HCT116 (cell line): ENCODE measurements around the gene CDK19. TPM values are rescaled to one million over a fixed set of nuclear protein-coding genes. Genes with fewer than 3 reads are reported as not detected.

Experiments
- ATAC-seq: fragments of 200-7000 bp; cut with Tn5 transposase; 2 replicates; pipeline ENCODE4 v1.9.1; 2020; ENCODE audit warnings: mild to moderate bottlenecking, moderate library complexity
- BruUV-seq: library from RNA; stranded (reverse); fragments of 400-500 nt; replicated peaks from 2 replicates; lab custom pipeline; 2021; lab: Mats Ljungman, UMichigan
- CTCF ChIA-PET: fragments of 300-600 bp; sonication (Branson Sonifier 250); formaldehyde crosslinking; loops from one replicate; lab custom pipeline; 2021; ENCODE audit warnings: antibody characterized with exemption; lab: Charles Lee
- POLR2A ChIA-PET: fragments of 300-600, 350-600 bp; sonication (Branson Sonifier 250); formaldehyde crosslinking; loops from one replicate; lab custom pipeline; 2021; ENCODE audit warnings: antibody characterized with exemption; lab: Charles Lee
- RAD21 ChIA-PET, 2 experiments: fragments of 300-600 bp; sonication (Branson Sonifier 250); formaldehyde crosslinking; loops; one replicate each; lab custom pipeline; 2023; ENCODE audit warnings: low total read pairs in 2 of 2; ENCODE audit not compliant: uncharacterized antibody in 2 of 2, unreplicated experiment in 2 of 2, low non-redundant PET in 1 of 2; lab: Charles Lee
- DNase-seq: peaks from one replicate; pipeline ENCODE4 v3.0.0-alpha.2; 2010; ENCODE audit warnings: low read depth, low spot score
- H2AFZ ChIP-seq: fragments of 200-600 bp; shearing (Covaris generic), sonication (generic); 2 replicates; pipeline ENCODE4 v1.6.1; 2017; ENCODE audit warnings: low read depth, mixed run types, mixed read lengths, antibody characterized with exemption, low read length; ENCODE audit not compliant: poor library complexity, severe bottlenecking
- H3K27ac ChIP-seq: 2 replicates; pipeline ENCODE4 v1.5.1; 2012; ENCODE audit warnings: low read depth, low read length
- H3K27me3 ChIP-seq: fragments of 200-600 bp; sonication (generic); 2 replicates; pipeline ENCODE4 v1.6.1; 2016; ENCODE audit warnings: mixed run types, low read length, mixed read lengths; ENCODE audit not compliant: insufficient read depth
- H3K36me3 ChIP-seq, 2 experiments: fragments of 200-500 bp in 1 of 2; fragments of 200-600 bp in 1 of 2; sonication (Bioruptor generic) in 1 of 2; sonication (generic) in 1 of 2; 2 replicates each; pipeline versions ENCODE4 v1.5.1 to v1.6.1; 2014 to 2016; ENCODE audit warnings: low read length in 2 of 2, inconsistent platforms in 1 of 2, mixed read lengths in 1 of 2, mixed run types in 1 of 2; ENCODE audit not compliant: insufficient read depth in 2 of 2, control insufficient read depth in 1 of 2
- H3K4me1 ChIP-seq, 2 experiments: fragments of 200-600 bp in 1 of 2; sonication (generic) in 1 of 2; 2 replicates each; pipeline versions ENCODE4 v1.5.1 to v1.6.1; 2012 to 2017; ENCODE audit warnings: low read length in 2 of 2, inconsistent platforms in 1 of 2, mild to moderate bottlenecking in 1 of 2, mixed read lengths in 1 of 2, mixed run types in 1 of 2, moderate library complexity in 1 of 2; ENCODE audit not compliant: insufficient read depth in 2 of 2, control insufficient read depth in 1 of 2
- H3K4me2 ChIP-seq: fragments of 200-600 bp; sonication (generic); 2 replicates; pipeline ENCODE4 v1.6.1; 2017; ENCODE audit warnings: mixed run types, low read length, mixed read lengths
- H3K4me3 ChIP-seq, 2 experiments: fragments of 200-600 bp in 1 of 2; sonication (generic) in 1 of 2; replicated peaks in 1 of 2; 2 replicates each; pipeline ENCODE4 v1.5.1; 2011 to 2016; ENCODE audit warnings: low read length in 2 of 2, control low read depth in 1 of 2, low read depth in 1 of 2, mild to moderate bottlenecking in 1 of 2, mixed read lengths in 1 of 2, mixed run types in 1 of 2
- H3K79me2 ChIP-seq: fragments of 200-600 bp; sonication (generic); 2 replicates; pipeline ENCODE4 v1.6.1; 2017; ENCODE audit warnings: mild to moderate bottlenecking, mixed run types, low read length, moderate library complexity, mixed read lengths; ENCODE audit not compliant: insufficient read depth
- H3K9ac ChIP-seq: fragments of 200-600 bp; sonication (generic); 2 replicates; pipeline ENCODE4 v1.6.1; 2016; ENCODE audit warnings: low read length, mixed read lengths
- H3K9me2 ChIP-seq: fragments of 200-600 bp; sonication (generic), shearing (Covaris generic); 2 replicates; pipeline ENCODE4 v1.6.1; 2017; ENCODE audit warnings: mixed run types, mild to moderate bottlenecking, moderate library complexity; ENCODE audit not compliant: insufficient read depth
- H3K9me3 ChIP-seq, 2 experiments: fragments of 200-500 bp in 1 of 2; fragments of 200-600 bp in 1 of 2; sonication (Bioruptor generic) in 1 of 2; sonication (generic) in 1 of 2; 2 replicates each; pipeline ENCODE4 v1.6.1; 2014 to 2017; ENCODE audit warnings: low read length in 2 of 2, mixed read lengths in 2 of 2, inconsistent platforms in 1 of 2, low read depth in 1 of 2, mild to moderate bottlenecking in 1 of 2, mixed run types in 1 of 2, moderate library complexity in 1 of 2; ENCODE audit not compliant: control insufficient read depth in 1 of 2, insufficient read depth in 1 of 2
- H4K20me1 ChIP-seq: fragments of 200-600 bp; sonication (generic), shearing (Covaris generic); 2 replicates; pipeline ENCODE4 v1.6.1; 2017; ENCODE audit warnings: mixed run types, mild to moderate bottlenecking, moderate library complexity; ENCODE audit not compliant: insufficient read depth
- ELF1 ChIP-seq: IDR thresholded peaks from 2 replicates; pipeline ENCODE4 v1.6.1; 2012; ENCODE audit warnings: low read depth, borderline replicate concordance
- EZH2 ChIP-seq: fragments of 200-600 bp; sonication (generic); IDR thresholded peaks from 2 replicates; pipeline ENCODE4 v1.6.1; 2017; ENCODE audit warnings: antibody characterized with exemption, mixed run types
- POLR2A ChIP-seq: IDR thresholded peaks from 2 replicates; pipeline ENCODE4 v1.7.0; 2011; ENCODE audit warnings: borderline replicate concordance; ENCODE audit not compliant: insufficient read depth, insufficient read length; ENCODE audit errors: extremely low read depth
- POLR2AphosphoS5 ChIP-seq: IDR thresholded peaks from 2 replicates; pipeline ENCODE4 v1.6.1; 2011; ENCODE audit warnings: mild to moderate bottlenecking, low read depth, low read length, moderate library complexity
- RAD21 ChIP-seq: IDR thresholded peaks from 2 replicates; pipeline ENCODE4 v1.6.1; 2012; ENCODE audit warnings: low read depth, mild to moderate bottlenecking
- SIN3A ChIP-seq: IDR thresholded peaks from 2 replicates; pipeline ENCODE4 v1.6.1; 2012; ENCODE audit warnings: low read depth
- SP1 ChIP-seq: IDR thresholded peaks from 2 replicates; pipeline ENCODE4 v1.6.1; 2012; ENCODE audit warnings: low read depth
- SRF ChIP-seq: IDR thresholded peaks from 2 replicates; pipeline ENCODE4 v1.6.1; 2012; ENCODE audit warnings: low read depth
- ZFX ChIP-seq: fragments of 450-650 bp; IDR thresholded peaks from 2 replicates; pipeline ENCODE4 v1.6.1; 2017
- ZNF274 ChIP-seq: fragments of 200-500 bp; sonication (Bioruptor generic); IDR thresholded peaks from 2 replicates; pipeline ENCODE4 v1.6.1; 2014; ENCODE audit warnings: mild to moderate bottlenecking, low read depth, low read length, inconsistent platforms
- intact Hi-C: fragments of 100-400 bp; cut with micrococcal nuclease; formaldehyde crosslinking; loops from 2 replicates; pipeline ENCODE4 v1.10.0; 2022
- total RNA-seq: library from RNA; stranded (reverse); gene quantifications from one replicate; pipeline ENCODE4 v1.2.1, GENCODE V29; 2021; ENCODE audit not compliant: unreplicated experiment
- TF ChIP-seq, protein P1 (sequence below): IDR thresholded peaks from 2 replicates; pipeline ENCODE4 v1.6.1; 2011; ENCODE audit warnings: mild to moderate bottlenecking, low read length, moderate library complexity; ENCODE audit not compliant: insufficient replicate concordance; ENCODE audit errors: extremely low read depth
- TF ChIP-seq, protein P2 (sequence below): IDR thresholded peaks from 2 replicates; pipeline ENCODE4 v1.6.1; 2012
- TF ChIP-seq, protein P3 (sequence below): IDR thresholded peaks from 2 replicates; pipeline ENCODE4 v1.6.1; 2012; ENCODE audit warnings: low read depth

The CDK19 gene
- total RNA-seq, 1 experiment from 2014 or later = 20.0 TPM

DNA sequence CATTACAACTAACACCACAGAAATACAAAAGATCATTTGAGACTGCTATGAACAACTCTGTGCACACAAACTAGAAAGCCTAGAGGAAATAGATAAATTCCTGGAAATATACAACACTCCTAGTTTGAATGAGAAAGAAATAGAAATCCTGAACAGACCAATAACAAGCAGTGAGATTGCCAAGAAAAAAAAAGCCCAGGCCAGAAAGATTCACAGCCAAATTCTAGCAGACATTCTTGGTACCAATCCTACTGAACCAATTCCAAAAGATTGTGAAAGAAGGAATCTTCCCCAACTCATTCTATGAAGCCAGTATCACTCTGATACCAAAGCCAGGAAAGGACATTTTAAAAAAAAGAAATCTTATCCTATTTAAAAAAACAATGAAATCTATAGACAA is 7.0 kb upstream of the CDK19 start:
- ChIA-PET POLR2A (no interaction called here), CTCF (no interaction called here)
- no peak for ATAC-seq

More for the DNA sequence above, 7.0 kb upstream of the CDK19 start:
- no peak overlapping the region for H3K27ac ChIP-seq
- no TSS peak for BruUV-seq
- no peaks in the 10 kb centered on the region for H3K36me3 ChIP-seq
- H3K79me2 ChIP-seq = no peaks in the 10 kb centered on the region
- no peak overlapping the region for H3K4me3 ChIP-seq
- no peak overlapping the region for H3K9ac ChIP-seq
- DNase-seq = no peak
- no peaks in the 10 kb centered on the region for H4K20me1 ChIP-seq
- intact Hi-C loops = no loop called here
- H3K9me2 ChIP-seq = no peaks in the 10 kb centered on the region
- no peaks in the 10 kb centered on the region for H3K27me3 ChIP-seq
- no peak overlapping the region for H2AFZ ChIP-seq
- RAD21 ChIA-PET = no interaction called here
- no peak overlapping the region for H3K4me2 ChIP-seq
- H3K9me3 ChIP-seq = no peaks in the 10 kb centered on the region
- TF ChIP-seq ZFX = no peak
- TF ChIP-seq ELF1 = no peak
- no peak for TF ChIP-seq ZNF274
- no peak for TF ChIP-seq SRF
- TF ChIP-seq EZH2 = no peak
- no peak for TF ChIP-seq SP1
- TF ChIP-seq SIN3A = no peak
- TF ChIP-seq POLR2A = no peak
- TF ChIP-seq, protein P1, sequence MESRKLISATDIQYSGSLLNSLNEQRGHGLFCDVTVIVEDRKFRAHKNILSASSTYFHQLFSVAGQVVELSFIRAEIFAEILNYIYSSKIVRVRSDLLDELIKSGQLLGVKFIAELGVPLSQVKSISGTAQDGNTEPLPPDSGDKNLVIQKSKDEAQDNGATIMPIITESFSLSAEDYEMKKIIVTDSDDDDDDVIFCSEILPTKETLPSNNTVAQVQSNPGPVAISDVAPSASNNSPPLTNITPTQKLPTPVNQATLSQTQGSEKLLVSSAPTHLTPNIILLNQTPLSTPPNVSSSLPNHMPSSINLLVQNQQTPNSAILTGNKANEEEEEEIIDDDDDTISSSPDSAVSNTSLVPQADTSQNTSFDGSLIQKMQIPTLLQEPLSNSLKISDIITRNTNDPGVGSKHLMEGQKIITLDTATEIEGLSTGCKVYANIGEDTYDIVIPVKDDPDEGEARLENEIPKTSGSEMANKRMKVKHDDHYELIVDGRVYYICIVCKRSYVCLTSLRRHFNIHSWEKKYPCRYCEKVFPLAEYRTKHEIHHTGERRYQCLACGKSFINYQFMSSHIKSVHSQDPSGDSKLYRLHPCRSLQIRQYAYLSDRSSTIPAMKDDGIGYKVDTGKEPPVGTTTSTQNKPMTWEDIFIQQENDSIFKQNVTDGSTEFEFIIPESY = no peak
- TF ChIP-seq, protein P2, sequence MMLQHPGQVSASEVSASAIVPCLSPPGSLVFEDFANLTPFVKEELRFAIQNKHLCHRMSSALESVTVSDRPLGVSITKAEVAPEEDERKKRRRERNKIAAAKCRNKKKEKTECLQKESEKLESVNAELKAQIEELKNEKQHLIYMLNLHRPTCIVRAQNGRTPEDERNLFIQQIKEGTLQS = no peak
- TF ChIP-seq, protein P3, sequence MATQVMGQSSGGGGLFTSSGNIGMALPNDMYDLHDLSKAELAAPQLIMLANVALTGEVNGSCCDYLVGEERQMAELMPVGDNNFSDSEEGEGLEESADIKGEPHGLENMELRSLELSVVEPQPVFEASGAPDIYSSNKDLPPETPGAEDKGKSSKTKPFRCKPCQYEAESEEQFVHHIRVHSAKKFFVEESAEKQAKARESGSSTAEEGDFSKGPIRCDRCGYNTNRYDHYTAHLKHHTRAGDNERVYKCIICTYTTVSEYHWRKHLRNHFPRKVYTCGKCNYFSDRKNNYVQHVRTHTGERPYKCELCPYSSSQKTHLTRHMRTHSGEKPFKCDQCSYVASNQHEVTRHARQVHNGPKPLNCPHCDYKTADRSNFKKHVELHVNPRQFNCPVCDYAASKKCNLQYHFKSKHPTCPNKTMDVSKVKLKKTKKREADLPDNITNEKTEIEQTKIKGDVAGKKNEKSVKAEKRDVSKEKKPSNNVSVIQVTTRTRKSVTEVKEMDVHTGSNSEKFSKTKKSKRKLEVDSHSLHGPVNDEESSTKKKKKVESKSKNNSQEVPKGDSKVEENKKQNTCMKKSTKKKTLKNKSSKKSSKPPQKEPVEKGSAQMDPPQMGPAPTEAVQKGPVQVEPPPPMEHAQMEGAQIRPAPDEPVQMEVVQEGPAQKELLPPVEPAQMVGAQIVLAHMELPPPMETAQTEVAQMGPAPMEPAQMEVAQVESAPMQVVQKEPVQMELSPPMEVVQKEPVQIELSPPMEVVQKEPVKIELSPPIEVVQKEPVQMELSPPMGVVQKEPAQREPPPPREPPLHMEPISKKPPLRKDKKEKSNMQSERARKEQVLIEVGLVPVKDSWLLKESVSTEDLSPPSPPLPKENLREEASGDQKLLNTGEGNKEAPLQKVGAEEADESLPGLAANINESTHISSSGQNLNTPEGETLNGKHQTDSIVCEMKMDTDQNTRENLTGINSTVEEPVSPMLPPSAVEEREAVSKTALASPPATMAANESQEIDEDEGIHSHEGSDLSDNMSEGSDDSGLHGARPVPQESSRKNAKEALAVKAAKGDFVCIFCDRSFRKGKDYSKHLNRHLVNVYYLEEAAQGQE = no peak
- TF ChIP-seq POLR2AphosphoS5 = no peak
- no peak for TF ChIP-seq RAD21
- TF ChIP-seq, all 23 proteins: peak for 0
- H3K4me1 ChIP-seq = no peaks in the 10 kb centered on the region
